ENCODE measurements around the gene EVI5L. TPM values are rescaled to one million over a fixed set of nuclear protein-coding genes. Genes with fewer than 3 reads are reported as not detected.

The EVI5L gene
- 12.3 and 23.0 TPM in 2 replicates for total RNA-seq

DNA sequence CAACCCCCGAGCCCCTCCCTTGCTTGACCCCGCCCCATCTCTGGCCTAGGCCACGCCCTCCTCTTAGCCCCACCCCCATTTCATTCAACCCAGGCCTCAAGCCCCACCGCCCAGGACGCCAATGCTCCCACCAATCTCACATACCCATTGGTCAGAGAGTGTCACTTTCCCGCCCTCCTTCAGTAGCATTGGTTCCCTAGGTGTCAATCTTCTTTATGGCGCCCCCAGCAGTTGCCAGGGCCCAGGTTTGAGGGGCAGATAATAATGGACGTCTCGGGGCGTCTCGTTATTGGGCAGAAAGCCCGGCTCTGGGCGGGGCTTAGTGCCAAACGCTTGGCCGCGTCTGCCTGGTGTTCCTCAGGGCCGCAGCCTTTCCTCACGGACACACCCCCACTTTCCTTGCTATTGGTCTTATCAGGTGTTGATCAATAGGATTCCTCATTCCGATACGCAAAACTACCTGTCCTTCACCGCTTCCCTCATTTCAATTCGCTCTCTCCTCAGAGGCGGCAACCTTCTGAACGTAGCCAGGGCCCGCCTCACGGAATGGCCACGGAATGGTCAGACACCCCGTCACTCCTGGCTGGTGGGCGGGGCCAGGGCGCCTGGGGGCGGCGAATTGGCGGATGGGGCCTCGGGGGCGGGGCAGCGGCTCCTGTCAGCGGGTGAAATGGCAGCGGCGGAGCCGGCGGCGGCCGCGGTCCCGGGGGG is at the start of gene EVI5L:
Gene EVI5L, plus strand, starts transcription at position 658 of the 711 bp plus-strand sequence. CDS start 16,325 bp downstream, outside the sequence.

DNA sequence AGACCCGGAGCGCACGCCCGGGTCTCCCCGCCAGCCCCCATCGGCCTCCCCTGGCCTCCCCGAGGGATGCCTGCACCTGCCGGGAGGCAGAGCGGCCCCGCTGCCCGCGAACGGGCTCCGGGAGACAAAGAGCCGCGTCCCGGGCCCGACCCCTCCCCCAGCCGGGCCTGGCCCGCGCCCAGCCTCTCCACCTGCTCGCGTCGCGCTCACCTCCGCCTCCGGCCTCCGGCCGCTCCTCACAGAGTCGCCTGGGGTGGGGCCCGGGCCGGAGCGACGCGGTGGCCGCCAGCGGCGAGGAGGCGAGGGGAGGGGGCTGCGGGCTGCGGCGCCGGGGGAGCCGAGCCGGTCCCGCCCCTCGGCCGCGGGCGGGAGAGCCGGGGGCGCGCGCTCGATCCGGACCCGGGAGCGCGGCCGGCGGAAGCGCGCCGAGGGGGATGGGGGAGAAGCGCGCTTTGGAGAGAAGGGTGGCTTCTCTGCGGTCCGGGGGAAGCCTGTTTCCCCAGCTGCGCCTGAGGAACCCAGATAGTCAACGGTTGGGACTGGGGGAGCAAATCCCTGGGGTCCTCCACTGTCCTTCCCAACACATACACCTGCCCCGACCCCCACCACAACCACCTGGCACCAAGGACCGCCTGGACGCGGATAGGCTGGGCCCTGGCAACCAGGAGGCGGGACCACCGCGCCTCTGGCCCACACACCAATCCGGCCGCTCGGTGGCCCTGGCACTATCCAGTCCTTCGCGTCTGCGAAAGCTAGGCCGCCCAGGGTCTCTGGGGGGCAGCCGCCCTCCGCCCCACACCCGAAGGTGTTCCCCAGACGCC is 44.3 kb downstream of the EVI5L start, which contains the start of gene PRR36:
Gene PRR36, minus strand, starts transcription at position 315 of the 821 bp plus-strand sequence. CDS start 701 bp downstream, outside the sequence.

DNA sequence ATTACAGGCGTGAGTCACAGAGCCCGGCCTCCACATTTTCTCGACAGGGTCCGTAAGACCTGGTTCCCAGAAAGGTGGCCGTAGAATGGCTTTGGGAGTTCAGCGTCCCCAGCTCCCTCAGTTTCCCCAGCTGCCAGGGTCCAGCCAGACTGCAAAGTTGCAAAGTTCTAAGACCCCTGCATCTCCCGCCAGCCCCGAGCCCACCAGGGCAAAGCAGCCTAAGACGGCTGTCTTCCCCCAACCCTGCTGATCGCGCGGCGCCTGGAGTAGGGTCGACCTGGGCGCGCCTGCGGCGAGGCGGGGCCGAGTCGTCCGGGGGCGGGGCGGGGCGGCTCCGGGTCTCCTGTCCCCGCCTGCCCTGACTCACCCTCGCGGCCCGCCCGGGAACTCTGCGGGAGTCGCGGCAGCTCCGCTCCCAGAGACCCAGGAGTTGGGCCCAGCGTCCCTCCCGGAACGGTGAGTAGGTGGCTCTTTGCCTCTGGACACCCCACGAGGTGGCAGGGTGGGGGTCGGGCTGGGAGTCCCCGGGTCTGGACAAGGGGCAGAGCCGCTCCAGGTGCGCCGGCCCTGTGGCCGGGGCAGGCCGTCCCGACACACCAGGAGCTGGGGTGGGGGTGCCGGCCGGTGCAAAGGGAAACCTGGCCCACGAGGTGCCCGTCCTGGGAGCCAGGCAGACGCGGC is 58.3 kb downstream of the EVI5L start, which contains the start of gene LRRC8E:
Gene LRRC8E, plus strand, starts transcription at position 366 of the 681 bp plus-strand sequence. CDS start 7,094 bp downstream, outside the sequence.

DNA sequence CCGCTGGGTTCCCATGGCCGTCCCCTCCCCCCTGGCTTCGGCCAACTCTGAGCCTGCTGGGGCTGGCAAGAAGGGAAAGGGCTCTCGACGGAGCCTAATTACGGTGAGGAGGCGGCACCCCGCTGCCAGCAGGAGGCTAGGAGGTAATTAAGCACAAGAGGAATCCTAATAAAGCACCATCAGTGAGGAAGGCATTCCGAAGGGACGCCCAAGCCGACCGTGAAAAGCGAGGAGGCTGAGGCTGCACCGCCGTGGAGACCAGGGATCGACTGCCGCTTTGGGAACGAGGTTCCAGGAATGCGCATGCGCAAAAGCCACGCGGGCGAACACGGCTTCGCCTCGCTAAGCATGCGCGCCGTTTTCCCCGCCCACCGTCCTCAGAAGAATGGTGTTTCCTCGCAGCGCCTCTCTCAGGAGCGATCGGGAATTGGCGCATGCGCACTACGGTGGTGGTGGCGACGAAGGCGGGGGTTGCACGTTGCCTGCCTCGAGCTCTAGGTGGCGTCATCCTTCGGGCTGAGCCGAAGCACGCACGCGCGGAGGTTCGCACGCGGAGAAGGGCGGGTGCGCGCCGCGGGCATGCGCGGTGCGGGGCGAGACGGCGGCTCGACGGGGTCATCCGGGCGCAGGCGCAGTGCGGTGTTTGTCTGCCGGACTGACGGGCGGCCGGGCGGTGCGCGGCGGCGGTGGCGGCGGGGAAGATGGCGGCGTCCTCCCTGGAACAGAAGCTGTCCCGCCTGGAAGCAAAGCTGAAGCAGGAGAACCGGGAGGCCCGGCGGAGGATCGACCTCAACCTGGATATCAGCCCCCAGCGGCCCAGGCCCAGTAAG is 73.4 kb downstream of the EVI5L start, which contains the start of gene MAP2K7:
Gene MAP2K7, plus strand, starts transcription at position 634 of the 830 bp plus-strand sequence. Its CDS starts 68 bp downstream, at position 702.

Other genes with a start within 250 kb of the EVI5L start
- gene CAMSAP3, start 234.4 kb upstream of the EVI5L start, total RNA-seq = not detected in 2 replicates
- gene XAB2, start 200.7 kb upstream of the EVI5L start, total RNA-seq = 28.6 and 34.5 TPM in 2 replicates
- 13.2 and 17.1 TPM in 2 replicates for gene PET100, start 200.4 kb upstream of the EVI5L start, total RNA-seq
- gene PCP2, start 196.5 kb upstream of the EVI5L start, total RNA-seq = not detected in 2 replicates
- 6.2 and 8.4 TPM in 2 replicates for gene STXBP2, start 193.1 kb upstream of the EVI5L start, total RNA-seq
- gene RETN, start 161.2 kb upstream of the EVI5L start, total RNA-seq = not detected in 2 replicates
- not detected in 2 replicates for gene MCEMP1, start 153.1 kb upstream of the EVI5L start, total RNA-seq
- 74.4 and 78.4 TPM in 2 replicates for gene TRAPPC5, start 149.4 kb upstream of the EVI5L start, total RNA-seq
- not detected in 2 replicates for gene FCER2, start 128.1 kb upstream of the EVI5L start, total RNA-seq
- gene CLEC4G, start 98.1 kb upstream of the EVI5L start, total RNA-seq = not detected in 2 replicates
- gene CD209, start 82.7 kb upstream of the EVI5L start, total RNA-seq = not detected in 2 replicates
- gene CLEC4M, start 67.0 kb upstream of the EVI5L start, total RNA-seq = not detected in 2 replicates
- gene PRR36, start 44.2 kb downstream of the EVI5L start, total RNA-seq = not detected in 2 replicates
- gene LRRC8E, start 58.3 kb downstream of the EVI5L start, total RNA-seq = 9.2 and 10.7 TPM in 2 replicates
- gene MAP2K7, start 73.7 kb downstream of the EVI5L start, total RNA-seq = 10.0 and 13.4 TPM in 2 replicates
- 0.89 and 1.00 TPM in 2 replicates for gene TGFBR3L, start 84.6 kb downstream of the EVI5L start, total RNA-seq
- gene SNAPC2, start 90.1 kb downstream of the EVI5L start, total RNA-seq = 25.8 and 35.0 TPM in 2 replicates
- 1.1 and 2.6 TPM in 2 replicates for gene CTXN1, start 95.9 kb downstream of the EVI5L start, total RNA-seq
- 53.8 and 67.4 TPM in 2 replicates for gene TIMM44, start 113.4 kb downstream of the EVI5L start, total RNA-seq
- 39.5 and 66.5 TPM in 2 replicates for gene ELAVL1, start 175.4 kb downstream of the EVI5L start, total RNA-seq
- gene CCL25, start 222.5 kb downstream of the EVI5L start, total RNA-seq = not detected in 2 replicates